ENCODE measurements around the gene TMEM156.
"Not testable (repeated sequence)": the region's sequence is repeated elsewhere in the genome, so short reads cannot be mapped to it uniquely, and the experiment has no call there.

The TMEM156 gene

DNA sequence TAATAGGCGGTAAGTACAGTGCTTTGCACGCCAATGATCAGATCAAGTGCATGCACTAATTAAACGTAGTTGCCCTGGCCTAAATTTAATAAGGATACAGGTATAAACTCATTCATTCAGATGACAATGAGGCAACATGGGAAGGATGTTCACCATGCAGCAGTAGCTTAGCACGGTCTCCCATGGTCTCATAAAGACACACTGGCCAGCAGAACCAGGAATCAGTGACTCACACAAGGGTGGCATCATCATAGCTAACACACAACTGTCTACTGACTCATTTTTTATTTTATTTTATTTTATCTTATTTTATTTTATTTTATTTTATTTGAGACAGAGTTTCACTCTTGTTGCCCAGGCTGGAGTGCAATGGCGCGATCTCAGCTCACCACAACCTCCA is 42.7 kb downstream of the TMEM156 start:
- DNase-seq (ENCODE audit: low spot score) = peak; percentile 50

DNA sequence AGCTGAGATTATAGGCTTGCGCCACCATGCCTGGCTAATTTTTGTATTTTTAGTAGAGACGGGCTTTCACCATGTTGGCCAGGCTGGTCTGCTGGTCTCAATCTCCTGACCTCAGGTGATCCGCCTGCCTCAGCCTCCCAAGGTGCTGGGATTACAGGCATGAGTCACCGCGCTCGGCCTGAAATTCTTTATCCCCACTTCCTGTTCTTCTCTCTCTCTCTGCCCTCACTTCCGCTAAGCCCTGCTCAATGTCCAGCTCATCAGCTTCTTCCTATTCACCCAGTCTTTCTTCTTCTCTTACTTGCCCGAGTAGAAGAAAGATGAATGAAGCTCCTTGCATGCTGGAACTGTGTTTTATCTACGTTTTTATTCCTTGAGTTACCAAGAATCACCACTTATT is 43.9 kb downstream of the TMEM156 start:
- DNase-seq (ENCODE audit: low spot score) = peak; percentile 27

DNA sequence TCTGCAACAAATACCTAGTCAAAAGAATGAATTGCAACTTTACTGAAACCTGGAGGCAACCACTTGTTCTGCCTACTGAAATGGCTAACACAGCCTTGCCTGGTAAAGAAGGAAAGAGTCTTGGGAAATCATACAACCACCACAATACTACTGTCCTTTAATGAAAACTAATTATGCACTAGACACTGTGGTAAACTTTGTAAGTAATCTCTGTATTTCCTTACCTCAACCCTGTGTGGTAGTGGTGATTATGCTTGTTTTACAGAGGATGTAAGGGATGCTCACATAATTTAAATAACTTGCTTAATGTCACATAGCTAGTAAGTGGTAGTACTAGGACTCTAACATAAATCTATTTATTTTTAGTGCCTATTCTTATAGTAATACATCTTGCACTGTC is 44.7 kb downstream of the TMEM156 start:
- DNase-seq (ENCODE audit: low spot score) = no peak

DNA sequence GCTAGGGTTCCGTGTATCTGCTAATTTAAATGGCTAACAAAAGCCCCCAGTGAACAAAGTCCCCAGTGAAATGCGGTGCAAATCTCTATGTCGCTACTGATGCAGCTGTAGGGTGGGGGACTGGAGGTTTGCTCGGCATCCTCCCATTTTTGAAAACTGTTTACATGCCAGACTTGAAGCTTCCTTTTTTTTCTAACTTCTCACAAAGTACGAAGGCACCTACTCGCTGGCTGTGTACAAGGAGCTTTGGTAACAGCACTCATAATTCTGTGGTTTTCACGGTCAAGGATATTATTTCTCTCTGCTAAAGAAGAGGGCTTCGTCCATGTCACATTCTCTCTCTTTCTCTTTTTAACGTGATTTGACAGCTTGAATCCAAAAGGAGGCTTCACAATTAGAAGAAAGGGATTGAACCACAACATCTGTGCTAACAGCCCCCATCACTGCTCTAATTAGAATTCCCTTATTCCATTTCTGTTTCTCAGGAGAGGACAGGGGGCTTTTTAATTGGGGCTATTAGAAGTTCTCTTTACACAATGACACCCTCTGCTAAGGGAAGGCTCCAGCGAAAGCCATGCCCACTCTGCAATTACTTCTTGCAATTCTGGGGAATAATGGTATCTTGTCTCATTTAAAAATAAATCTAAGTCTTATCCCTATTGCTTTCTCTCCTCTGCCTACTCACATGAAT is 46.7 kb downstream of the TMEM156 start:
- DNase-seq (ENCODE audit: low spot score) = no peak

DNA sequence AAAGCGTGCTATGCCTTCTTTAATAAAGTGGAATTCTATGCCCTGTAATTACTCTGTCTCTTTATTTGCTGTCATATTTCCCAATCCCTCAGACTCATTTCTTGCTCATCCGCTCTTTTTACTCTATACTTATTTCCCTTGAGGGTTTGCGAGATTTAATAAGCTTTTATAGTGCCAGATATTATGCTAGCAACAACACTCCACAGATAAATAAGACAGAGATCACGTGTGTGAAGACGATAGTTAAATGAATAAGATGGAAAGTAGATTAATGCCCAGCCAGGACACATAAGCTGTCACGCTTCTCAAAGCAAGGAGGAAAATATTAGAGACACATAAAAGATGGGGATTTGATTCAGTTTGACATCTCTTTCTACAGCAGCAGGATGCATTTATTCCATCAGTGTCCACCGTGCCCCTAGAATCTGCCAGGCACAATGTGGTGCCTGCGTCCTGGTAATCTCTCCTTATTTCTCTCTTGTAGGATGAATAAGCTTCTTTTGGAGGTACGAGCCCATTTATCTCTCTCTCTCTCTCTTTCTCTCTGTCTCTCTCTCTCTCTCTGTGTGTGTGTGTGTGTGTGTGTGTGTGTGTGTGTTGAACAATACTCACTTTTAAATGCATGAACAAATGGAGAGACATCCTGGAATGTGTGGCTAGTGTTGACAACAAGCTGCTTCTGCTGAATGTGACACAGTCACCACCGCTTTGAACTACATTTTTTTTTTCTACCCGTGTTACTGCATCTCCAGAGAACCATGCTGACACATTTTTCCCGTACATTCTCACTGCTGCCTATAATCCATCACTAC is 48.2 kb downstream of the TMEM156 start:
- DNase-seq (ENCODE audit: low spot score) = peak; percentile 16

DNA sequence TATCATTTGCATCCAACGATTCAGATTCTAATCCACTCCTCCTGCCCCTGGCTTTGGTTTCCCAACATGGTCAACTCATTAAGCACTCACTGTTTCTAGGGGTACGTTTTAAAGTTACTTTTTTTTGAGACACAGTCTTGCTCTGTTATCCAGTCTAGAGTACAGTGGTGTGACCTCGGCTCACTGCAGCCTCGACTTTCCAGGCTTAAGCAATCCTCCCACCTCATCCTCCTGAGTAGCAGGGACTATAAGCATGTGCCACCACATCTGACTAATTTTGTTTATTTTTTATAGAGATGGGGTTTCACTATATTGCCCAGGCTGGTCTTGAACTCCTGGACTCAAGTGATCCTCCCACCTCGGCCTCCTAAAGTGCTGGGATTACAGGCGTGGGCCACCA is 48.9 kb downstream of the TMEM156 start:
- DNase-seq (ENCODE audit: low spot score) = no peak

DNA sequence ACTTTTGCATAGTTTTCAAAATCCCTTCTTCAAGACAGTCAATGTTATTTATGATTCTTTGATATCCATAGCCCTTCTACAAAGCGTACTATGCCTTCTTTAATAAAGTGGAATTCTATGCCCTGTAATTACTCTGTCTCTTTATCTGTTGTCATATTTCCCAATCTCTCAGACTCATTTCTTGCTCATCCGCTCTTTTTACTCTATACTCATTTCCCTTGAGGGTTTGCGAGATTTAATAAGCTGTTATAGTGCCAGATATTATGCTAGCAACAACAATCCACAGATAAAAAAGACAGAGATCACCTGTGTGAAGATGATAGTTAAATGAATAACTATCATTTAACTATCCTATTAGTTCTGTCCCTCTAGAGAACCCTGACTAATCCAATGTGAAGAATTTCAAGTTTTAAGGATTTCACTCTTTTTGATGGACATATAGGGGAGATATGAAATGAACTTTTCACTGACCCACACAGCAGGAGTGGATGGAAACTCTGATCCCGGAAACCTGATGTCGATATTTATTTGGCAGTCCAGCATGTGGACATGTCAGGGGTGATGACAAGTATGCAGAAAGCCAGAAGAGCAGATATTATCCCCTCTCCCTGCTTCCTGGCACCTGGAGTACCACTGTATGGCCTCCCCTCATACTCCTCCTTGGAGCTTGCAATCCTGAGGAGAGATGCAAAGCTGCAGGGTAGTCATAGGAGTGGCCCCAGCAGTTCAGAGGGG is 49.7 kb downstream of the TMEM156 start:
- DNase-seq (ENCODE audit: low spot score) = no peak

DNA sequence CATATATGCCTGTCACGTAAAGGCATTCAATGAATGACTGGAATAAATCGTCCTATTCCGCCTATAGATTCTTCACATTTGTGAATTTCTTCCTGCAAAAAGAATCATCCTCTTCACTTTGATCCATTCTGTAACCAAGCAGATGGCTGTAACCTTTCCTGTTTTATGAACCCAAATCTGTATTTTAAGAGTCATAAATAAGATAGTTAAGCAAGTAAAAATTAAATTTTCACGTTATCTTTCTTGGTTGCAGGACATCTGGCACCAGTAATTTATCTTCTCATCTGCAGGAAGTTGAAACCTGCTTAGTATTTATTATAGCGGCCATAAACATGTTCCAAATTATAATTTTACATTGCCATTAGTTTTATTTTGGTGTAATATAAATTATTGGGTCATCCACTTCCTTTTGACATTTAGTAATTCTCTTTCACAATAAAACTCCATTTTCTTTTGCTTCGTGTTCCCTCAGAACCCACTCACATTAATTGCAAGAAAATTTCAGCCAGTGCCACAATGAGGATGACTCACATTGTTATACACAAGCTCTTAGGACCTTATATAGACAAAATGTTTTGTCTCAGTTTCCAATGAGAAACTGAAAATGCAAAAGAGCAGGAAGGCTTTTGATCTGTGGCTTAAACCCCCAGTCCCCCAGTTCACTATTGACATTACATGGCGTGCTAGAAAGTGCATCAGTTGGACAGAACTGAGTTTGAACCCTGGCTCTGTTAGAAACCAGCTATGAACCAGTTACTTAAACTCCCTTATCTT is 51.1 kb downstream of the TMEM156 start:
- peak; percentile 15 for DNase-seq (ENCODE audit: low spot score)

DNA sequence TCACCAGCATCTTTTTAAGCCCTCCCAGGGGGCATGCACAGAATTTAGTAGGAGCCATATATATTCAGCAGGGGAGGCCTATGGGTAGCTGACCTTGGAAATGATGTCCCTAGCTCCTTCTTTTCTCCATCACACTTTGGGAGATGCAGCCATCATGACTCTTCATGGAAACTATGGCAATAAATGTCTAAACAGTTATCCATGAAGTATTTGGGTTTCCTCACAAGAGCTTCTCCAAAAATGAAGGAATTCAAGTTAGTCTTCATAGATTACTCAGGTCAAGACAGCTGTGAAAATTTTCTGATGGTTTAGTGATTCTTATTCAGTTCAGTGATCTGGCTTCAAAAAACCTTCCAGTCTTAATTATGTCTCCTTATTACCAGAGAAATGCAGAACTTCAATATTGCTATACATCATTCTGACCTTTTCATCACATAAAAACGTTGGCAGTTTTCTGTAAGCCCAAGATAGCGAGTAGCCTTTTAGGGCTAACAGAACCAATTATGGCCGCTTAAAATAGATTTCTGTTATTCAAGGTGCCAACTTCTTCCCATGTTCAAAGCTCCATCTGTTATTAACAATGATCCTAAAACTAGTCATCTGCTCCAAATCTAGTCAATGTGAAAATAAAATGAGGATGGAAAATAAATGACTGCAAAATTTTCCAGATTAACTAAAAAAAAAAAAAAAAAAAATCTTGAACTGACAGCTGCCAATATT is 52.5 kb downstream of the TMEM156 start:
- no peak for DNase-seq (ENCODE audit: low spot score)

DNA sequence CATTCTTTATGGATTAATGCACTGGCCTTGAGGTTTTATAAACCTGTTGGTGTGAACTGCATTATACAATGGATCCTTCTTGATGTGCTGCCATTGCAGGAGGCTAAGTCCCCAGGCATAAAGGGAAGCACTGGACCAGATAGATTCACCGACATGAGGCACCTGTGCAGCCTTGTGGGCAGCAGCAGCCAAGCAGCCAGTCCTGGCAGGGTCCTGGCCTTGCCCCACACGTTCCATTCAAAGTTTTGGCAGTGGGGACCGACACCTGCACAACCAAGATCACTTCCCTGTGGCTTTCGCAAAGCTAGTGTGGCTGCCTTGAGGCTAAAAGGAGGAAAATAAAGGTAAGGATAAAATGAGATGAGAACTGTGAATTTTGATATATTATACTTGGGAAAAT is 53.1 kb downstream of the TMEM156 start:
- no peak for DNase-seq (ENCODE audit: low spot score)

DNA sequence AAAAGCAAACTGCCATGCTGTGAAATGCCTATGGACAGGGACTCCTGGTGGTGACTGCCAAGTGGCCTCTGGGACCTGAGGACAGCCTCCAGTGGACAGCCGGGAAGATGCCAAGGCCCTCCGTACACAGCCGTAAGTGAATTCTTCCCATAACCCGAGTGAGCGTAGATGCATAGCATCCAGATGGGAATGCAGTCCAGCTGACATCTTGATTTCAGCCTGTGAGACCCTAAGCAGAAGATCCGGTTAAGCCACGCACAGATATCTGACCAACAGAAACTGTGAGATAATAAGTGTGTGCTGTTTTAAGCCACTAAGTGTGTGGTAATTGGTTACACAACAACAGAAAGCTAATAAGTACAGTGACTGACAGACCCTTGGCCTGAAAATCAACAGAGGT is 55.9 kb downstream of the TMEM156 start:
- no peak for DNase-seq (ENCODE audit: low spot score)

DNA sequence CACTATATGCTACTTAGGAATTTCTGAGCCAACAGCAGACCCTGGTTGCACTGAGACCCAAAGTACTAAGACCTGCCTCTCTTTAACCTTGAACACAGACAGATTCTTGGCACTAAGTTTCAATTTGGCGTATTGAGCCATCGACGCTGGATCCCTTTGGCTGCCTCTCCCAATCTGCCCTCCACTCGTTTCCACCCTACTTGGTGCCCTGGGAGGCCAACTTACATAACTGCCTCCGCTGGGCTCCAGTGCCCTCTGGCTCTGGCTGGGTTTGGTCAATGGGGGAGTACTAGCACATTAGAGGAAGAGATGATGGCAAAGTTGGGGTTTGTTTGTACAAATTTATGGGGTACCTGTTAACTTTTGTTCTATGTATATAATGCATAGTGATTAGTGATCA is 63.5 kb downstream of the TMEM156 start:
- no peak for DNase-seq (ENCODE audit: low spot score)

DNA sequence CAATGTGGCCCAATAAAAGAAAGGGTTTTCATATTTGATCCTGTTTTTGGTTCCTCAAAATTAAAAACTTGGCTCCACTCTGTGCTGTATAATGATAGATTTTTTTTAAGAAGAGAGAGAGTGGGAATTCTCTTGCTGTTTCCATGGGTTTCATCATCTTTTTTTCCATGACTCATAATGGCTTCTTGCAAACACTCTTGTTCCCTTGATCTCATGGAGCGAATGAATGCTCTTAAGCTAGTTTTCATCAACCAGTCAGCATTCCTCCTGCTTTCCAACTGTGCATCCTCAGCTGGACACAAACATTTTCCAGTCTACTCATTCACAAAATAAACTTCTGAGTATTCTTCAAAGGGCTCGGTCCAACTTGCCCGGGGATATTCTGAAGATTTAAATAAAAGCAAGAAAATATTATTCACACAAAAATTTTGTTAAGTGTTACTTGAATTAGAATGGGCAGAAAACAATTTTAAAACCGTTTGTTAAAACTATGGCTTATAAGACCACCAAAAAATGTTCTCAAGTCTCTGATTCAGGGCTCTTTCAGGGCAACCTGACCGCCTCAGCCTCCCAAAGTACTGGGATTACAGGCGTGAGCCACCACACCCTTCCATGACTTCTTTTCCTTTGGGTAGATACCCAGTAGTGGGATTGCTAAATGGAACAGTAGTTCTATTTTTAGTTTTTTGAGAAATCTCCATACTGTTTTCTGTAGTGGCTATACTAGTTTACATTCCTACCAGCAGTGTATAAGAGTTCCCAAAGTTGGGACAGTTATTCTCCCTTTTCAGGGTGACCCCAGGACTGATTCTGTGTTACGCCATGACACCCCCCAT is 64.7 kb downstream of the TMEM156 start:
- peak; percentile 66 for DNase-seq (ENCODE audit: low spot score)

DNA sequence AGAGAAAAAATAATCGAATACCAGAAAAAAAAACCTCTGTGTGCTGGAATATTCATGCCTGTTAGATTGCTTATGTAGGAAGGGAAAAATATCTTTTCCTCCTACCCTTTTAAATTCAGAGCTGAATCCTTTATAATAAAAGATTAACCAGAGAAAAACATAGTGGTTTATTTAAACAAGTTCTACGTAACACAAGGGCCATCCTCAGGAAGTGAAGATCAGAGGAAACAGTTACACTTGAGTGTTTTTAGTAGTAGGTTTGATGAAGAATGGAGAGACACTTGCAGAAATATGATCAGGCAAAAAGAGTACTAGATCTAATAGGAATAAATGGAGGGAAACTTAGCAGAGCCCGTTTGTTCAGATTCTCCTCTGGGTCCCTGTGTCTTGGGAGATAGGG is 66.3 kb downstream of the TMEM156 start:
- DNase-seq (ENCODE audit: low spot score) = no peak

DNA sequence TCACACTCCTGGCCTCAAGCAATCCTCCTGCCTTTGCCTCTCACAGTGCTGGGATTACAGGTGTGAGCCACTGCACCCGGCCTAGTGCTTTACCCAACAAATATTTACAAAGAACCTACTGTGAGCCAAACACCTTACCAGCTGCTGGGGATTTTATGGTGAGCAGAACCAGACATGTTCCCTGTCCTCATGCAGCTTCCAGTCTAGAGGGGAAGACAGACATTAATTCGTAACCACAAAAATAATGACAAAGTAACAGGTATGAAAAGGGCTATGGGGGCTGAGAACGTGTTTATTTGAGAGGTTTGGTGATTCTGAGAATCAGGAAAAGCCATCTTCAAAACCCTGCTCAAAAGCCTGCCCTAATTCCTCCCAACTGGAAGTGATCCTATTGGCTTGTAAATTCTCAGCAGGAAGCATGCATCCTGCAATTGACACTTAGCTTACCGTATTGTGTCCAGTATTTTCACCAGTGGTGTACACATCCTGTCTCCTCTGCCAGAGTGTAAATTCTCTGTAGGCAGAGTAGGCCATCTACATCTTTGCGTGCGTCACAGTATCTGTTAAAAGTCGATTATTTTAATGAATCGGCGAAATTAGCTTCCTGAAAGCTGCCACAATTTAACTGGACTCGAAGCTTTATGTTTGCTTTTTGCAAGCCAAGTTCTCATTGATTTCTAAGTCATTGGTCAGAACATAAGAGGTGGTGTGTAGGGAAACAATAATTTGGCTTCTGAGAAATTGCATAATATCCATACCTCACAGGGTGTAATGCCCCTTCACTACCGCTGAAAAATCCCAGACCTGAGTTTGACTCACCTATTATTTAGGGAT is 67.0 kb downstream of the TMEM156 start:
- no peak for DNase-seq (ENCODE audit: low spot score)

DNA sequence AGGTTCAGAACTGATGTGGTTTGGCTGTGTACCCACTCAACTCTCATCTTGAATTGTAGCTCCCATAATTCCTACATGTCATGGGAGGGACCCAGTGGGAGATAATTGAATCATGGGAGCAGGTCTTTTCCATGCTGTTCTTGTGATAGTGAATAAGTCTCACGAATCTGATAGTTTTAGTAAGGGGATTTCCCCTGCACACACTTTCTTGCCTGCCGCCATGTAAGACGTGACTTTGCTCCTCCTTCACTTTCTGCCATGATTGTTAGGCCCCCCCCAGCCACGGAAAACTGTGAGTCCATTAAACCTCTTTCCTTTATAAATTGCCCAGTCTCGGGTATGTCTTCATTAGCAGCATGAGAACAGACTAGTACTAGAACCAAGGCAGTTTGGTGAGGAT is 73.0 kb downstream of the TMEM156 start:
- DNase-seq (ENCODE audit: low spot score) = not testable (repeated sequence)

DNA sequence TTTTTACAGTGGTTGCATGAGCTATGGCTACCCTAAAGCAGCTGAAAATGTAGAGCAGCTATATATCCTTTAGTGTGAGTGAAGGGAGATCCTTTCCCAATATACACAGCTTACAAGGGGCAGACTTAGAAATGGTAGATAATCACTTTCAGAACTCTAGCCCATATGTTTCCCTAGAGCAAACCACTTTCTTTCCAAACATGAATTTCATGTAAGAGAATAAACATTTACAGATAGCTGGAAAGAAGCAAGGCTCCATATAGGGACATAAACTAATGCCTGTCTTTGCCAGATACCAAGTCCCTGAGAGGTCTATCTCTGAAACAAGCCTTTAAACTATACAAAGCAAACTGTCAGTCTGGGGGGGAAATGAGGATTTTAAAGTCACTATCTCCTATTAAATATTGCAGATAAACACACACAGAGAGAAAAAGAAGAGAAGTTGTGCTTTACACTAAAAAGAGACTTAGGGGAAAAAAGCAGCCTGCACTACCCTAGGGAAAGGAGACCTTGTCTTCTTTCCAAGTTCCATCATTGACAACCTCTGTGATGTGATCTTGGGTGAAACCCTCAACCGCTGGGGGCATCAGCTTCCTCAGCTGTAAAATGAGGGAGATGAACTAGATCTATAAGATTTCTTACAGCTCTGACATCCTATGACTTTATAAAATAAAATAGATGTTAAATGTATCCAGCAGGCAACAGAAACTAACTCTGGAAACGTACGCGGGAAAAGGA is 73.6 kb downstream of the TMEM156 start:
- DNase-seq (ENCODE audit: low spot score) = no peak

DNA sequence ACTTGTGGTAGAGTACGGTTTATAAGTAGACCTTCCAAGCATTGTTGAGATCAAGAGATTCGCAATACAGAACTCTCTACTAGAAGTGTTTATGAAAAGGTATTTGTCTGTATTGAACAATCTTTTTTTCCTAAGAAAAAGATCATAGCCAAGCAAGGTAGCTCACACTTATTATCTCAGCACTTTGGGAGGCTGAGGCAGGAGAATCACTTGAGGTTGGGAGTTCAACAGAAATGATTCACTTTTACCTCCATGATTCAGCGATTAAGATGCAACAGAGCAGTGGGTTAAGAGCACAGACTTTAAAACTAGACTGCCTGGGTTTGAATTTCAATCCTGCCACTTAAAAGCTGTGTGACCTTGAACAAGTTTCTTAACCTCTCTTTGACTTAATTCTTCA is 74.3 kb downstream of the TMEM156 start:
- DNase-seq (ENCODE audit: low spot score) = no peak

DNA sequence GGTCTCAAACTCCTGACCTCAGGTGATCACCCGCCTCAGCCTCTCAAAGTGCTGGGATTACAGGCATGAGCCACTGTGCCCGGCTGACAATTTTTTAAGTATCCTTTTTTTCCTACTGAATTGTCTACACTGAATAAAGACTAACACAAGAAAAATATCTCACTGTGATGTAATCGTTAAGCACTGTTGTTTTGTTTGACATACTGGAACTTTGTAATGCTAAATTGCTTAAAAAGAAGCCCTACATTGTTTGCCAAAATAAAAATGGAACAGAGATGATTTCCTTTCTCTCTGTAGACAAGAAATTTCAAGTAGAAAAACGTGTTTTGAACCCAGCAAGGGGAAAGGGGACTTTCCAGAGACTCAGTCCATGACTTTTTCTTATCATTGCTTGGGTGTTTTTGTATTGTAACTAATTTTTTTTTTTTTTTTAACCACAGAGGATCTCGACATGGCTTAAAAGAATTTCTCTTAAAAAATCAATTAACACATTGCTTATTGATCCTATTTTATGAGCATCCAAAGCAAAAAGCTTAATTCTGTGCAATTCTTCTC is 74.9 kb downstream of the TMEM156 start:
- no peak for DNase-seq (ENCODE audit: low spot score)

Measured in kidney tubule cell (primary cell).